Endothelial cell of umbilical vein (primary cell): ENCODE measurements around the gene C3. TPM values are rescaled to one million over a fixed set of nuclear protein-coding genes. Genes with fewer than 3 reads are reported as not detected.

Experiments
- BruUV-seq: library from RNA; stranded (reverse); fragments of 400-500 nt; replicated peaks from 2 replicates; lab custom pipeline; 2021; lab: Mats Ljungman, UMichigan
- CTCF ChIA-PET: fragments of 300-600, 350-600 bp; sonication (Branson Sonifier 250); formaldehyde crosslinking; loops from one replicate; lab custom pipeline; 2021; ENCODE audit warnings: antibody characterized with exemption, inconsistent platforms; lab: Charles Lee
- POLR2A ChIA-PET: fragments of 300-600, 350-600 bp; sonication (Branson Sonifier 250); formaldehyde crosslinking; loops from one replicate; lab custom pipeline; 2021; ENCODE audit warnings: antibody characterized with exemption, inconsistent platforms; lab: Charles Lee
- DNase-seq: peaks from one replicate; pipeline ENCODE4 v3.0.0-alpha.2; 2011; ENCODE audit warnings: low read depth, low spot score
- FAIRE-seq: peaks from 2 replicates; lab custom pipeline; 2011; peaks lifted over from hg19 to GRCh38; lab: Jason Lieb, UNC
- H2AFZ ChIP-seq: 2 replicates; pipeline ENCODE4 v1.6.0; 2012; ENCODE audit warnings: low read depth, low read length, control low read depth, inconsistent platforms
- H3K27ac ChIP-seq: 2 replicates; pipeline ENCODE4 v1.5.1; 2011; ENCODE audit warnings: low read depth, mild to moderate bottlenecking, control low read depth, low read length, moderate library complexity; ENCODE audit not compliant: insufficient read depth
- H3K27me3 ChIP-seq, 2 experiments: 2 replicates each; pipeline versions ENCODE4 v1.6.0 to v1.6.1; 2011; ENCODE audit warnings: low read length in 2 of 2, mixed read lengths in 1 of 2; ENCODE audit not compliant: control insufficient read depth in 2 of 2, insufficient read depth in 2 of 2
- H3K36me3 ChIP-seq, 2 experiments: 2 replicates in 1 of 2; 3 replicates in 1 of 2; pipeline ENCODE4 v1.5.1; 2011; ENCODE audit warnings: low read length in 2 of 2, mild to moderate bottlenecking in 1 of 2, moderate library complexity in 1 of 2; ENCODE audit not compliant: control insufficient read depth in 2 of 2, insufficient read depth in 2 of 2; ENCODE audit errors: extremely low read depth in 1 of 2
- H3K4me1 ChIP-seq: 3 replicates; pipeline ENCODE4 v1.5.1; 2011; ENCODE audit warnings: mild to moderate bottlenecking, low read length; ENCODE audit not compliant: control insufficient read depth, insufficient read depth; ENCODE audit errors: extremely low read depth
- H3K4me2 ChIP-seq: 2 replicates; pipeline ENCODE4 v1.6.1; 2011; ENCODE audit warnings: low read length, control low read depth, mixed read lengths; ENCODE audit not compliant: insufficient read depth
- H3K4me3 ChIP-seq, 3 experiments: fragments of 200-600 bp in 1 of 3; sonication (generic), shearing (Covaris generic) in 1 of 3; replicated peaks in 1 of 3; 2 replicates each; pipeline ENCODE4 v1.5.1; 2011 to 2016; ENCODE audit warnings: control low read depth in 3 of 3, low read length in 3 of 3, mild to moderate bottlenecking in 2 of 3, inconsistent platforms in 1 of 3, low read depth in 1 of 3, moderate library complexity in 1 of 3; ENCODE audit not compliant: insufficient read depth in 1 of 3
- H3K79me2 ChIP-seq: 2 replicates; pipeline ENCODE4 v1.6.0; 2012; ENCODE audit warnings: low read length, inconsistent platforms; ENCODE audit not compliant: control insufficient read depth, insufficient read depth
- H3K9ac ChIP-seq: replicated peaks from 2 replicates; pipeline ENCODE3; 2011; ENCODE audit warnings: low read length, control low read depth; ENCODE audit not compliant: insufficient read depth; ENCODE audit errors: extremely low read depth
- H3K9me1 ChIP-seq: replicated peaks from 3 replicates; pipeline ENCODE4 v1.6.0; 2011; ENCODE audit warnings: mild to moderate bottlenecking, low read length; ENCODE audit not compliant: control insufficient read depth, insufficient read depth; ENCODE audit errors: extremely low read depth
- H3K9me3 ChIP-seq: replicated peaks from 2 replicates; pipeline ENCODE4 v1.5.1; 2012; ENCODE audit warnings: low read length, inconsistent platforms; ENCODE audit not compliant: control insufficient read depth, insufficient read depth
- H4K20me1 ChIP-seq: replicated peaks from 2 replicates; pipeline ENCODE3; 2011; ENCODE audit warnings: mild to moderate bottlenecking, low read length; ENCODE audit not compliant: control insufficient read depth, insufficient read depth; ENCODE audit errors: extremely low read depth
- EZH2 ChIP-seq: IDR thresholded peaks from 2 replicates; pipeline ENCODE4 v1.6.1; 2012; ENCODE audit warnings: borderline replicate concordance, low read depth, mild to moderate bottlenecking, moderate library complexity, low read length, inconsistent platforms; ENCODE audit not compliant: severe bottlenecking
- FOS ChIP-seq: IDR thresholded peaks from 2 replicates; pipeline ENCODE4 v1.6.1; 2011; ENCODE audit warnings: mild to moderate bottlenecking, low read length, moderate library complexity, borderline replicate concordance; ENCODE audit not compliant: insufficient read depth
- GATA2 ChIP-seq: IDR thresholded peaks from 2 replicates; pipeline ENCODE4 v1.7.0; 2011; ENCODE audit warnings: low read depth, mild to moderate bottlenecking, moderate library complexity, mixed read lengths, low read length; ENCODE audit not compliant: insufficient read length, insufficient read depth
- JUN ChIP-seq: IDR thresholded peaks from 2 replicates; pipeline ENCODE4 v1.6.1; 2011; ENCODE audit warnings: borderline replicate concordance, low read depth; ENCODE audit not compliant: insufficient read length, insufficient read depth
- MYC ChIP-seq: IDR thresholded peaks from one replicate; pipeline ENCODE4 v1.6.1; 2011; ENCODE audit warnings: mild to moderate bottlenecking, low read depth, low read length
- POLR2A ChIP-seq: IDR thresholded peaks from 2 replicates; pipeline ENCODE4 v1.6.1; 2012; ENCODE audit warnings: low read depth, mild to moderate bottlenecking, control low read depth, low read length
- POLR2AphosphoS5 ChIP-seq: IDR thresholded peaks from 2 replicates; pipeline ENCODE4 v1.6.1; 2012; ENCODE audit warnings: low read depth, mild to moderate bottlenecking, control low read depth, low read length, moderate library complexity; ENCODE audit not compliant: insufficient read depth
- dilution Hi-C: fragments of 300-500 bp; cut with MboI; formaldehyde crosslinking; loops from one replicate; pipeline ENCODE4 v1.15.0; 2019; ENCODE audit warnings: low sequenced_read_pairs; ENCODE audit not compliant: extremely low pct_ligation_motif_present
- intact Hi-C: fragments of 100-400 bp; cut with micrococcal nuclease; formaldehyde crosslinking; loops from one replicate; pipeline ENCODE4 v1.10.0; 2022
- polyA plus RNA-seq, 4 experiments: library from polyadenylated mRNA; depleted of rRNA in 3 of 4; stranded (reverse) in 3 of 4; unstranded in 1 of 4; fragments of >200 nt; gene quantifications; 2 replicates each; pipeline versions ENCODE4 v1.2.1 to v1.2.3, GENCODE V29; 2011 to 2012; ENCODE audit warnings: missing spikeins in 1 of 4
- total RNA-seq: library from RNA; stranded (reverse); gene quantifications from 2 replicates; pipeline ENCODE4 v1.2.3, GENCODE V29; 2021
- TF ChIP-seq, protein P1 (sequence below): IDR thresholded peaks from 2 replicates; pipeline ENCODE4 v1.6.1; 2011; ENCODE audit not compliant: insufficient read depth, insufficient read length
- TF ChIP-seq, protein P2 (sequence below), 2 donors: IDR thresholded peaks; 1 replicate in 1 of 2; 2 replicates in 1 of 2; pipeline ENCODE4 v1.5.1; 2011; ENCODE audit warnings: low read length in 2 of 2, mild to moderate bottlenecking in 2 of 2, moderate library complexity in 2 of 2, control low read depth in 1 of 2, inconsistent platforms in 1 of 2, low read depth in 1 of 2; ENCODE audit not compliant: insufficient read depth in 1 of 2; ENCODE audit errors: extremely low read depth in 1 of 2

Gene C3
- total and polyA plus RNA-seq, 2 donors (not counting 3 experiments of a cell fraction or from before 2014, with no cell fraction given): 0.23 TPM; not detected in 1

DNA sequence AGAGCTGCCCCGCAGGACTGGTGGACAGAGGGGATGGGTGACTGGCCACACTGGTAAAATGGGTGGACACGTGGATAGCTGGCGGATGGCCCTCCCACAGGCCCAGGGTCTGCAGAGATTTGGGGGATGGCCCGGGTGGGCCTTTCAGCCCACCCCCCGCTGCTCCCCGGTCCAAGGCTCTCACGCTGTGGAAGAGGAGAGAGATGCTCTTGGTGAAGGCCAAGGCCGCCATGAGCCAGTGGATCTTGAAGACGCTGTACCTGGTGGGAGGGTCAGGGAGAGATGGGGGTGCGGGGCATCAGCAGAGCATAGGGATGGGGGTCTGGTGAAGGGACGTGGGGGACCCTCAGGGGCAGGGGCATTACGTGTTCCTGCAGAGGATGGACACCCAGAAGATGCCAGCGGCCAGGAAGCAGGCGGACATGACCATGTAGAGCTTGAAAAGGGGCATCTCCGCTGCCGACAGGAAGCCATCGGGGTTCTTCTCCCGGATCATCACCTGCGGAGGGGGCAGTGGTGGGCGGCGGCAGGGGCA lies 12.4 kb upstream of the C3 start:
- Histone ChIP-seq H3K79me2 (peaks cover 4% of the 10 kb centered on the region), H3K4me2 (no peak overlapping the region), H4K20me1 (no peaks in the 10 kb centered on the region), H3K27ac (no peak overlapping the region), H3K27me3 (no peaks in the 10 kb centered on the region), H3K9me1 (no peaks in the 10 kb centered on the region), H3K4me3 (no peak overlapping the region), H3K9me3 (no peaks in the 10 kb centered on the region), H3K4me1 (peaks cover 27% of the 10 kb centered on the region), H3K9ac (no peak overlapping the region), H3K36me3 (peaks cover 0 to 5% of the 10 kb centered on the region in 2 experiments), H2AFZ (no peak overlapping the region)
- ChIA-PET POLR2A (no interaction called here), CTCF (interaction anchor here (0.8 kb wide), 1 partner anchor 131 kb away, joined by 3 read pairs; no protein-coding TSS in a partner anchor)
- no TSS peak for BruUV-seq
- intact Hi-C loops: loop anchor here (10.0 kb wide), 2 partner anchors 58 to 308 kb away; partner anchors contain the start of genes KHSRP and TNFSF14
- FAIRE-seq (no peak), DNase-seq (no peak)
- TF ChIP-seq, protein P1, sequence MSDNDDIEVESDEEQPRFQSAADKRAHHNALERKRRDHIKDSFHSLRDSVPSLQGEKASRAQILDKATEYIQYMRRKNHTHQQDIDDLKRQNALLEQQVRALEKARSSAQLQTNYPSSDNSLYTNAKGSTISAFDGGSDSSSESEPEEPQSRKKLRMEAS: no peak
- no peak for TF ChIP-seq POLR2AphosphoS5
- no peak for TF ChIP-seq JUN
- TF ChIP-seq EZH2: no peak
- no peak for TF ChIP-seq FOS
- no peak for TF ChIP-seq POLR2A
- no peak for TF ChIP-seq GATA2
- TF ChIP-seq, protein P2, sequence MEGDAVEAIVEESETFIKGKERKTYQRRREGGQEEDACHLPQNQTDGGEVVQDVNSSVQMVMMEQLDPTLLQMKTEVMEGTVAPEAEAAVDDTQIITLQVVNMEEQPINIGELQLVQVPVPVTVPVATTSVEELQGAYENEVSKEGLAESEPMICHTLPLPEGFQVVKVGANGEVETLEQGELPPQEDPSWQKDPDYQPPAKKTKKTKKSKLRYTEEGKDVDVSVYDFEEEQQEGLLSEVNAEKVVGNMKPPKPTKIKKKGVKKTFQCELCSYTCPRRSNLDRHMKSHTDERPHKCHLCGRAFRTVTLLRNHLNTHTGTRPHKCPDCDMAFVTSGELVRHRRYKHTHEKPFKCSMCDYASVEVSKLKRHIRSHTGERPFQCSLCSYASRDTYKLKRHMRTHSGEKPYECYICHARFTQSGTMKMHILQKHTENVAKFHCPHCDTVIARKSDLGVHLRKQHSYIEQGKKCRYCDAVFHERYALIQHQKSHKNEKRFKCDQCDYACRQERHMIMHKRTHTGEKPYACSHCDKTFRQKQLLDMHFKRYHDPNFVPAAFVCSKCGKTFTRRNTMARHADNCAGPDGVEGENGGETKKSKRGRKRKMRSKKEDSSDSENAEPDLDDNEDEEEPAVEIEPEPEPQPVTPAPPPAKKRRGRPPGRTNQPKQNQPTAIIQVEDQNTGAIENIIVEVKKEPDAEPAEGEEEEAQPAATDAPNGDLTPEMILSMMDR (IDR thresholded peaks at IDR 0.05; ENCODE audit: extremely low read depth in 1 of 2, insufficient read depth in 1 of 2, low read depth in 1 of 2, low read length in 2 of 2): no peak
- no peak for TF ChIP-seq MYC
- dilution Hi-C loops: no loop called here
